Activated CD8-positive, alpha-beta memory T cell treated with anti-CD3 and anti-CD28 coated beads, Interleukin-2, amount 50 U/mL, for 1 hour (primary cell): Measurements from ENCODE around the gene PDIK1L.
"Not testable (repeated sequence)": the region's sequence is repeated elsewhere in the genome, so short reads cannot be mapped to it uniquely, and the experiment has no call there.

Source experiments
- DNase-seq: peaks from one replicate; pipeline ENCODE4 v3.0.0-alpha.2; 2020; ENCODE audit errors: extremely low read depth

The PDIK1L gene

GRCh38 chr1:26090893-26091292 lies 20.7 kb upstream of the PDIK1L start:
- no peak for DNase-seq

- DNase-seq, result no peak
These were observed 19.2 kb upstream of the PDIK1L start for GRCh38 chr1:26092422-26092821.

- DNase-seq, result not testable (repeated sequence)
These were observed 18.1 kb upstream of the PDIK1L start for GRCh38 chr1:26093569-26093968.

- DNase-seq, result no peak
These were observed 17.5 kb upstream of the PDIK1L start for GRCh38 chr1:26094076-26094669.

GRCh38 chr1:26094677-26095383 lies 16.8 kb upstream of the PDIK1L start:
- no peak for DNase-seq

GRCh38 chr1:26096471-26096870 lies 15.2 kb upstream of the PDIK1L start:
- no peak for DNase-seq

GRCh38 chr1:26097696-26098095 lies 13.9 kb upstream of the PDIK1L start:
- DNase-seq, result no peak

- DNase-seq, result no peak
These were observed 13.0 kb upstream of the PDIK1L start for GRCh38 chr1:26098602-26099001.

GRCh38 chr1:26099780-26100179 lies 11.8 kb upstream of the PDIK1L start:
- no peak for DNase-seq

GRCh38 chr1:26100204-26100603 lies 11.4 kb upstream of the PDIK1L start:
- DNase-seq, result not testable (repeated sequence)

- DNase-seq, result no peak
These were observed 9.5 kb upstream of the PDIK1L start for GRCh38 chr1:26102119-26102518.

GRCh38 chr1:26102526-26102925 lies 9.1 kb upstream of the PDIK1L start:
- DNase-seq, result no peak

- not testable (repeated sequence) for DNase-seq
These were observed 6.4 kb upstream of the PDIK1L start for GRCh38 chr1:26105226-26105548.

GRCh38 chr1:26109229-26110164 lies 2.1 kb upstream of the PDIK1L start:
- DNase-seq, result no peak

- DNase-seq, result no peak
These were observed 694 bp upstream of the PDIK1L start for GRCh38 chr1:26110731-26111529.

GRCh38 chr1:26112407-26112775 lies 767 bp downstream of the PDIK1L start:
- no peak for DNase-seq

GRCh38 chr1:26114165-26114927 lies 2.7 kb downstream of the PDIK1L start:
- DNase-seq, result no peak

GRCh38 chr1:26119892-26120608 lies 8.4 kb downstream of the PDIK1L start:
- no peak for DNase-seq

GRCh38 chr1:26121854-26122773 lies 10.5 kb downstream of the PDIK1L start:
- no peak for DNase-seq
